CD4-positive, alpha-beta T cell (primary cell): ENCODE data around the gene SANBR. TPM values are rescaled to one million over a fixed set of nuclear protein-coding genes. Genes with fewer than 3 reads are reported as not detected.

Experiments used
- ATAC-seq: fragments of 200-7000 bp; cut with Tn5 transposase; one replicate; pipeline ENCODE4 v1.10.0; 2022; ENCODE audit warnings: mild to moderate bottlenecking; ENCODE audit not compliant: poor library complexity
- CTCF ChIA-PET: fragments of 350-600 bp; sonication (Branson Sonifier 250); formaldehyde crosslinking; loops from one replicate; lab custom pipeline; 2021; ENCODE audit warnings: antibody characterized with exemption, inconsistent platforms; lab: Charles Lee
- POLR2A ChIA-PET: fragments of 350-600 bp; sonication (Branson Sonifier 250); formaldehyde crosslinking; loops from one replicate; lab custom pipeline; 2021; ENCODE audit warnings: antibody characterized with exemption, inconsistent platforms; lab: Charles Lee
- DNase-seq, 14 experiments: peaks; one replicate each; pipeline ENCODE4 v3.0.0-alpha.2; 2013 to 2020; ENCODE audit warnings: mixed read lengths in 2 of 14
- H3K27ac ChIP-seq, 2 donors: one replicate each; pipeline versions ENCODE4 v1.5.1 to v1.7.0; 2013; ENCODE audit warnings: low read length in 2 of 2, low read depth in 1 of 2, mild to moderate bottlenecking in 1 of 2
- H3K27me3 ChIP-seq, 2 experiments: 1 replicate in 1 of 2; 2 replicates in 1 of 2; pipeline versions ENCODE4 v1.6.1 to v1.7.0; 2013; ENCODE audit warnings: low read length in 2 of 2, control low read depth in 1 of 2, mild to moderate bottlenecking in 1 of 2, moderate library complexity in 1 of 2; ENCODE audit not compliant: insufficient read depth in 2 of 2, control insufficient read depth in 1 of 2
- H3K36me3 ChIP-seq: one replicate; pipeline ENCODE4 v1.6.1; 2013; ENCODE audit warnings: low read length, control low read depth; ENCODE audit not compliant: insufficient read depth
- H3K4me1 ChIP-seq: one replicate; pipeline ENCODE4 v1.6.1; 2013; ENCODE audit warnings: low read length, control low read depth; ENCODE audit not compliant: insufficient read depth
- H3K4me3 ChIP-seq: one replicate; pipeline ENCODE4 v1.5.1; 2013; ENCODE audit warnings: mild to moderate bottlenecking, low read length, moderate library complexity
- H3K9me3 ChIP-seq, 2 experiments: 1 replicate in 1 of 2; 2 replicates in 1 of 2; pipeline versions ENCODE4 v1.6.1 to v1.7.0; 2013; ENCODE audit warnings: low read length in 2 of 2, mild to moderate bottlenecking in 2 of 2, control low read depth in 1 of 2, moderate library complexity in 1 of 2; ENCODE audit not compliant: control insufficient read depth in 1 of 2, insufficient read depth in 1 of 2
- H3K27ac Mint-ChIP-seq: one replicate; pipeline ENCODE4 v1.8.0; 2020; ENCODE audit warnings: mixed read lengths
- H3K27me3 Mint-ChIP-seq: one replicate; pipeline ENCODE4 v1.8.0; 2021; ENCODE audit warnings: mixed read lengths
- H3K36me3 Mint-ChIP-seq: one replicate; pipeline ENCODE4 v1.8.0; 2021; ENCODE audit warnings: low read depth, mixed read lengths
- H3K4me1 Mint-ChIP-seq: one replicate; pipeline ENCODE4 v1.8.0; 2021; ENCODE audit warnings: low read depth, mixed read lengths
- H3K4me3 Mint-ChIP-seq: one replicate; pipeline ENCODE4 v1.8.0; 2020; ENCODE audit warnings: mild to moderate bottlenecking, mixed read lengths
- H3K9me3 Mint-ChIP-seq: one replicate; pipeline ENCODE4 v1.8.0; 2020; ENCODE audit warnings: mixed read lengths
- CTCF ChIP-seq: fragments of 200-600 bp; IDR thresholded peaks from one replicate; pipeline ENCODE4 v1.8.0; 2022; ENCODE audit warnings: antibody characterized with exemption, mild to moderate bottlenecking
- intact Hi-C, 2 experiments: fragments of 100-400 bp; cut with DNase I in 1 of 2; cut with micrococcal nuclease in 1 of 2; formaldehyde crosslinking; loops; one replicate each; pipeline versions ENCODE4 v1.15.1 to v1.9.0; 2023 to 2025; cut with DNase I, micrococcal nuclease
- total RNA-seq, 174 experiments: library from RNA in 2 of 174; stranded (reverse) in 2 of 174; gene quantifications; one replicate each; pipeline ENCODE4 v1.2.3 and lab custom pipeline; 2021 to 2026

SANBR gene
- total RNA-seq, 2 experiments from 2014 or later: 1.1 to 1.3 TPM

- DNase-seq: no peak
- Histone ChIP-seq H3K27ac (no peak overlapping the region), H3K4me1 (no peaks in the 10 kb centered on the region), H3K36me3 (no peaks in the 10 kb centered on the region), H3K4me3 (no peak overlapping the region), H3K27me3 (no peaks in the 10 kb centered on the region), H3K9me3 (no peaks in the 10 kb centered on the region)
- no peaks in the 10 kb centered on the region for H3K9me3 Mint-ChIP-seq
- no peak overlapping the region for H3K27ac Mint-ChIP-seq
- no peaks in the 10 kb centered on the region for H3K4me1 Mint-ChIP-seq
- no peaks in the 10 kb centered on the region for H3K36me3 Mint-ChIP-seq
- POLR2A ChIA-PET: no interaction called here
- no peaks in the 10 kb centered on the region for H3K27me3 Mint-ChIP-seq
- CTCF ChIA-PET: no interaction called here
- no peak overlapping the region for H3K4me3 Mint-ChIP-seq
- TF ChIP-seq CTCF: no peak
- intact Hi-C loops: no loop called here
- no peak for ATAC-seq
These were observed 24.1 kb downstream of the SANBR start for GRCh38 chr2:61089797-61090196.

GRCh38 chr2:61090386-61090921, 24.8 kb downstream of the SANBR start:
- Histone ChIP-seq H3K27me3 (no peaks in the 10 kb centered on the region), H3K4me3 (no peak overlapping the region), H3K9me3 (no peaks in the 10 kb centered on the region), H3K36me3 (no peaks in the 10 kb centered on the region), H3K27ac (no peak overlapping the region), H3K4me1 (no peaks in the 10 kb centered on the region)
- Mint-ChIP-seq H3K36me3 (no peaks in the 10 kb centered on the region), H3K9me3 (no peaks in the 10 kb centered on the region), H3K4me3 (no peak overlapping the region), H3K4me1 (no peaks in the 10 kb centered on the region), H3K27ac (no peak overlapping the region), H3K27me3 (no peaks in the 10 kb centered on the region)
- CTCF ChIA-PET: no interaction called here
- POLR2A ChIA-PET: no interaction called here
- no peak for TF ChIP-seq CTCF
- DNase-seq (no peak), ATAC-seq (no peak)
- intact Hi-C loops: no loop called here

GRCh38 chr2:61091485-61091884, 25.8 kb downstream of the SANBR start:
- H3K9me3 ChIP-seq: no peaks in the 10 kb centered on the region
- Mint-ChIP-seq H3K4me3 (no peak overlapping the region), H3K4me1 (no peaks in the 10 kb centered on the region), H3K27me3 (no peaks in the 10 kb centered on the region), H3K36me3 (no peaks in the 10 kb centered on the region), H3K27ac (no peak overlapping the region), H3K9me3 (no peaks in the 10 kb centered on the region)
- H3K36me3 ChIP-seq: no peaks in the 10 kb centered on the region
- H3K4me3 ChIP-seq: no peak overlapping the region
- no peaks in the 10 kb centered on the region for H3K27me3 ChIP-seq
- TF ChIP-seq CTCF: no peak
- ChIA-PET POLR2A (interaction anchor here (0.6 kb wide), 1 partner anchor 447 kb away, joined by 3 read pairs; no protein-coding TSS in a partner anchor), CTCF (no interaction called here)
- ATAC-seq (no peak), DNase-seq (no peak)
- H3K27ac ChIP-seq: no peak overlapping the region
- H3K4me1 ChIP-seq: no peaks in the 10 kb centered on the region
- intact Hi-C loops: no loop called here
